ENCODE data around the gene PTPRN2.

The PTPRN2 gene

DNA sequence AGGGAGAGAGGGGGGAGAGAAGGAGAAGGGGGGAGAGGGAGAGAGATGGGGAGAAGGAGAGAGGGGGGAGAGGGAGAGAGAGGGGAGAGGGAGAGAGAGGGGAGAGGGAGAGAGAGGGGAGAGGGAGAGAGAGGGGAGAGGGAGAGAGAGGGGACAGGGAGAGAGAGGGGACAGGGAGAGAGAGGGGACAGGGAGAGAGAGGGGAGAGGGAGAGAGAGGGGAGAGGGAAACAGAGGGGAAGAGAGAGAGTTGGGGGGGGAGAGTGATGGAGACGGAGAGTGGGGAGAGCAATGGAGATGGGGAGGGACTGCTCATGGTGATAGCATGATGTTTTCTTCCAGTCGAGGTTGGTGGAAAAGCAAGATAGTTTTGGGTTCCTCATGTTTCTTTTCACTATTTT, 1078.4 kb downstream of the PTPRN2 start:
- no peaks in the 10 kb centered on the region for H3K79me2 ChIP-seq
- no peaks in the 10 kb centered on the region for H3K36me3 ChIP-seq (ENCODE audit: control insufficient read depth, insufficient read depth, low read length)
- no peak overlapping the region for H3K27ac ChIP-seq
- TF ChIP-seq, protein P1, sequence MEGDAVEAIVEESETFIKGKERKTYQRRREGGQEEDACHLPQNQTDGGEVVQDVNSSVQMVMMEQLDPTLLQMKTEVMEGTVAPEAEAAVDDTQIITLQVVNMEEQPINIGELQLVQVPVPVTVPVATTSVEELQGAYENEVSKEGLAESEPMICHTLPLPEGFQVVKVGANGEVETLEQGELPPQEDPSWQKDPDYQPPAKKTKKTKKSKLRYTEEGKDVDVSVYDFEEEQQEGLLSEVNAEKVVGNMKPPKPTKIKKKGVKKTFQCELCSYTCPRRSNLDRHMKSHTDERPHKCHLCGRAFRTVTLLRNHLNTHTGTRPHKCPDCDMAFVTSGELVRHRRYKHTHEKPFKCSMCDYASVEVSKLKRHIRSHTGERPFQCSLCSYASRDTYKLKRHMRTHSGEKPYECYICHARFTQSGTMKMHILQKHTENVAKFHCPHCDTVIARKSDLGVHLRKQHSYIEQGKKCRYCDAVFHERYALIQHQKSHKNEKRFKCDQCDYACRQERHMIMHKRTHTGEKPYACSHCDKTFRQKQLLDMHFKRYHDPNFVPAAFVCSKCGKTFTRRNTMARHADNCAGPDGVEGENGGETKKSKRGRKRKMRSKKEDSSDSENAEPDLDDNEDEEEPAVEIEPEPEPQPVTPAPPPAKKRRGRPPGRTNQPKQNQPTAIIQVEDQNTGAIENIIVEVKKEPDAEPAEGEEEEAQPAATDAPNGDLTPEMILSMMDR (IDR thresholded peaks at IDR 0.05) = no peak
- H3K4me3 ChIP-seq (ENCODE audit: low read depth, low read length) = no peak overlapping the region
- H3K4me2 ChIP-seq (ENCODE audit: low read length) = no peak overlapping the region
- H3K9ac ChIP-seq = no peak overlapping the region
- H3K27me3 ChIP-seq (ENCODE audit: control insufficient read depth, insufficient read depth, low read length) = no peaks in the 10 kb centered on the region
- no peaks in the 10 kb centered on the region for H3K9me3 ChIP-seq (ENCODE audit: control insufficient read depth, low read length)
- H2AFZ ChIP-seq = no peak overlapping the region
- no peaks in the 10 kb centered on the region for H3K4me1 ChIP-seq

DNA sequence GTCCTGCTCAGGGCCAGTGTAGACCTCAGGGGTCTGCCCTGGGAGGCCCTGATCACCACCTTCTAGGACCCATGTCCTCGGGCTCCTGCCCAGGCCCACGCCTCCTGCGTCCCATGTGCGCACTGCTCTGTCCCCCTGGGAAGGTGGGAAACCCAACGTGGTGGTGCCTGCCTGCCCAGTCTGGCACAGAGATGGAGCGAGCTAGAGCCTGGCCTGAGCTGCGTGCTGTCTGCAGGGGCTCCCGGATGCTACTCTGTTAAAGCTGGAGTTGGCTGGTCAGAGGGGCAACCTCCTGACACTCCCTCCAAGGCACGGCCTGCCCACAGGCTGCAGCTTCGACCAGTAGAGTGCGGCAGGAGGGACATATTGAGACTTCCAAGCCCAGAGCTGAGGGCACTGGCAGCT, 1079.1 kb downstream of the PTPRN2 start:
- H3K79me2 ChIP-seq = no peaks in the 10 kb centered on the region
- TF ChIP-seq, protein P1 (IDR thresholded peaks at IDR 0.05) = no peak
- H3K27ac ChIP-seq = no peak overlapping the region
- no peaks in the 10 kb centered on the region for H3K9me3 ChIP-seq (ENCODE audit: control insufficient read depth, low read length)
- no peak overlapping the region for H3K4me2 ChIP-seq (ENCODE audit: low read length)
- H3K27me3 ChIP-seq (ENCODE audit: control insufficient read depth, insufficient read depth, low read length) = no peaks in the 10 kb centered on the region
- H3K9ac ChIP-seq = no peak overlapping the region
- no peaks in the 10 kb centered on the region for H3K4me1 ChIP-seq
- no peaks in the 10 kb centered on the region for H3K36me3 ChIP-seq (ENCODE audit: control insufficient read depth, insufficient read depth, low read length)
- no peak overlapping the region for H3K4me3 ChIP-seq (ENCODE audit: low read depth, low read length)
- H2AFZ ChIP-seq = no peak overlapping the region

DNA sequence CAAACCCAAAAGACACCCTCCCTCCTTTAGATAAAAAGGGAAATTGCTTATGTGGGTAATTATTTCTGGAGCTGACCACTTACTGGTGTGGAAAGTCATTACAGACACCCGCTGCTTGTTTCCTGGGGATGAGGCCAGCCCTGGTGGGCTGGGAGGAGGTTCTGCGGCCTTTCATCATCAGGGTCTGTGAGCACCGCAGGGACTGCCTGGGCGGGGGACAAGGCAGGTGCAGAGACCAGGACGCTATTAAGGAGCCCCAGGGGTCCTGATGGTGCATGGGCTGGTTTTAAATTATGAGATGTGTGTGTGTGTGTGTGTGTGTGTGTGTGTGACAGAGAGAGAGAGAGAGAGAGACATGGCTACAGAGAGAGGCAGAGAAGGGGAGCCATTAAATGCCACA, 1079.6 kb downstream of the PTPRN2 start:
- H3K4me3 ChIP-seq (ENCODE audit: low read depth, low read length) = no peak overlapping the region
- no peak overlapping the region for H2AFZ ChIP-seq
- no peak overlapping the region for H3K27ac ChIP-seq
- no peak overlapping the region for H3K4me2 ChIP-seq (ENCODE audit: low read length)
- no peaks in the 10 kb centered on the region for H3K36me3 ChIP-seq (ENCODE audit: control insufficient read depth, insufficient read depth, low read length)
- TF ChIP-seq, protein P1 (IDR thresholded peaks at IDR 0.05) = no peak
- no peaks in the 10 kb centered on the region for H3K4me1 ChIP-seq
- no peaks in the 10 kb centered on the region for H3K27me3 ChIP-seq (ENCODE audit: control insufficient read depth, insufficient read depth, low read length)
- H3K79me2 ChIP-seq = no peaks in the 10 kb centered on the region
- no peak overlapping the region for H3K9ac ChIP-seq
- H3K9me3 ChIP-seq (ENCODE audit: control insufficient read depth, low read length) = no peaks in the 10 kb centered on the region

DNA sequence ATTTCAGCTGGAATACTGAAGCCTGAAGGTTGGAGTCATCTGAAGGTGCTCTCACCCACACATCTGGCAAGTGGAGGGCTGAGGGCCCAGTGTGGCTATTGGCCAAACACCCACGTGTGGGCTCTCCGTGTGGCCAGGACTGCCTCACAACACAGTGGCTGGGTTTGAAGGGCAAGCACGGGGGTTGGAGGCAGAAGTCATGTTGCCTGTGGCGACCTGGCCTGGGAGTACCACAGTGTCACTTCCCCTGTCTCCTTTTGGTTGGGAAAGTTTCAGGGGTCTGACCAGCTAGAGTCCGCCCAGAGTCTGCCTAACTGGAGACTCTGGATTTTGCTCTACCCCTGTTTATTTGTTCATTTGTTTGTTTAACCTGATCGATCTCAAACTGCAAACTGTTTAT, 1081.4 kb downstream of the PTPRN2 start:
- H2AFZ ChIP-seq = no peak overlapping the region
- H3K79me2 ChIP-seq = no peaks in the 10 kb centered on the region
- H3K4me1 ChIP-seq = no peaks in the 10 kb centered on the region
- H3K9ac ChIP-seq = no peak overlapping the region
- no peaks in the 10 kb centered on the region for H3K36me3 ChIP-seq (ENCODE audit: control insufficient read depth, insufficient read depth, low read length)
- H3K4me2 ChIP-seq (ENCODE audit: low read length) = no peak overlapping the region
- H3K27ac ChIP-seq = no peak overlapping the region
- TF ChIP-seq, protein P1 (IDR thresholded peaks at IDR 0.05) = no peak
- no peaks in the 10 kb centered on the region for H3K27me3 ChIP-seq (ENCODE audit: control insufficient read depth, insufficient read depth, low read length)
- no peak overlapping the region for H3K4me3 ChIP-seq (ENCODE audit: low read depth, low read length)
- H3K9me3 ChIP-seq (ENCODE audit: control insufficient read depth, low read length) = no peaks in the 10 kb centered on the region

DNA sequence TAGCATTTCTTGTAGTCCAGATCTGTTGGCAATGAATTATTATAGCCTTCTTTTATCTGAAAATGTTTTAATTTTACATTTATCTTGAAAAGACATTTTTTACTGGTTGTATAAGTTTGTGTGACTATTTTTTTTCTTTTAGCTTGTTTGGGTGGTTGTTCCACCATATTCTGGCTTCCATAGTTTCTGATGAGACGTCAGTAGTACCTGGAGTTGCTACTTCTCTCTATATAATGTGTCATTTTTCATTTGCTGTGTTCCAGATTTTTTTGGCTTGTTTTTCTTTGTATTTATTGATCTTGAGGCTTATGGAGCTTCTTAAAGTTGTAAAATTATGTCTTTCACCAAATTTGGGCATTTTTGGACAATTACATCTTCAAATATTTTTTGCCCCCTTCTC, 1082.0 kb downstream of the PTPRN2 start:
- Histone ChIP-seq H3K9me3 (ENCODE audit: control insufficient read depth, low read length) (no peaks in the 10 kb centered on the region), H3K27me3 (ENCODE audit: control insufficient read depth, insufficient read depth, low read length) (no peaks in the 10 kb centered on the region), H3K9ac (no peak overlapping the region), H2AFZ (no peak overlapping the region), H3K79me2 (no peaks in the 10 kb centered on the region), H3K4me3 (ENCODE audit: low read depth, low read length) (no peak overlapping the region), H3K27ac (no peak overlapping the region), H3K4me1 (no peaks in the 10 kb centered on the region), H3K4me2 (ENCODE audit: low read length) (no peak overlapping the region), H3K36me3 (ENCODE audit: control insufficient read depth, insufficient read depth, low read length) (no peaks in the 10 kb centered on the region)
- TF ChIP-seq, protein P1 (IDR thresholded peaks at IDR 0.05) = no peak

Measured in parathyroid adenoma (tissue), 2 donors.